Stimulated activated CD4-positive, alpha-beta T cell treated with anti-CD3 and anti-CD28 coated beads, Interleukin-1b, Interleukin-23, amount 100 ng/mL, for 48 hours (primary cell): ENCODE results near the gene PSME2.

Source experiments
- DNase-seq: peaks from one replicate; pipeline ENCODE4 v3.0.0-alpha.2; 2020

Gene PSME2

DNA sequence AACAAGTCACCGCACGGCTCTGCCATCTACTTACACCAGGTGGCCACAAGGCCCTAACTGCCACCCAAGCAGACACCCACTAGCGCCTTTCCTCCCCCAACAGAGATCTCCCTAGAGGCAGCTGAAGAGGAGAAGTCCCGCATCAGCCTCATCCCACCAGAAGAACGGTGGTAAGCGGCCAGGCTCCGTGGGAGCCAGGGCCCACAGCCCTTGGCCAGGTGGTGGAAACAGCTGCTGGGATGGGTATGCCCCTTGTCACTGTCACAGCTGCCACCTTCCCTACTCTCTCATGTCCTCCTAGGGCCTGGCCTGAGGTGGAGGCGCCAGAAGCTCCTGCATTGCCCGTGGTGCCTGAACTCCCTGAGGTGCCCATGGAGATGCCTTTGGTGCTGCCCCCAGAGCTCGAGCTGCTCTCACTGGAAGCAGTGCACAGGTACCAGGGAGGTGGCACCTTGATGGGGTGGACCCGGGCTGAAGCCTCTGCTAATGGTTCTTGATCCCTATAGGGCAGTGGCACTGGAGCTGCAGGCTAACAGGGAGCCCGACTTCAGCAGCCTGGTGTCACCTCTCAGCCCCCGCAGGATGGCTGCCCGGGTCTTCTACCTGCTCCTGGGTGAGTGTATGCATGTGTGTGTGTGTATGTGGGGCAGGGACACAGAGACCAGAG is 33.0 kb upstream of the PSME2 start:
- no peak for DNase-seq

DNA sequence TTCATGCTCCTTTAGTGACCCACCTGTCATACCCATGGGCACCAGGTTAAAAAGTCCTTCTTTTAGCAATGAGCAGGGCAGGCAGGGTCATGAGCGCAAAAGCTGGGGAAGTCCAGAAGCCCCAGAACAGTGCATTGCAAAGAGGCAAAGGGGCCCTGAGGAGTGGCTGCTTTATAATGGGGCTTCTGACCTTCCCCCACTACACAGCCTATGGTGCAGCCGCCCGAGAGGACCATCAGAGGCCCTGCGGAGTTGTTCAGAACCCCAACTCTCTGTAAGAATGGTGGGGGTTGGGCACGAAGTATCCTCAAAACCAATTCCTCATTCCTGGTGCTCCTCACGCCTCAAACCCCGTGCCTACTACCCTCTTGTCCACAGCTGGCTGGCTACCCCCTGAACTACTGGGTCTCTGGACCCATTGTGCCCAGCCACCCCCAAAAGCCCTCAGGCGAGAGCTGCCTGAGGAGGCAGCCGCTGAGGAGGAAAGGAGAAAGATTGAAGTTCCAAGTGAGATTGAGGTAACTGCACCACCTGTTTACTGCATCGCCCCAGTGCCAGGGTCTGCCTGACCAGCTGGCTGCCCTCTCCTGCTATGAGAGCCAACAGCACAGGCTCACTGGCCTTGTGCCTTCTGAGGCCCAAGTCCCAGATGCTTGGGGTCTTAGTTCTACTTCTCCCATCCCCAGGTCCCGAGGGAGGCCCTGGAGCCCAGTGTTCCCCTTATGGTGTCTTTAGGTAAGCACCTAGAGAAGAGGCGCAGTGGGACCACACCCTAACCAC is 32.2 kb upstream of the PSME2 start:
- no peak for DNase-seq

DNA sequence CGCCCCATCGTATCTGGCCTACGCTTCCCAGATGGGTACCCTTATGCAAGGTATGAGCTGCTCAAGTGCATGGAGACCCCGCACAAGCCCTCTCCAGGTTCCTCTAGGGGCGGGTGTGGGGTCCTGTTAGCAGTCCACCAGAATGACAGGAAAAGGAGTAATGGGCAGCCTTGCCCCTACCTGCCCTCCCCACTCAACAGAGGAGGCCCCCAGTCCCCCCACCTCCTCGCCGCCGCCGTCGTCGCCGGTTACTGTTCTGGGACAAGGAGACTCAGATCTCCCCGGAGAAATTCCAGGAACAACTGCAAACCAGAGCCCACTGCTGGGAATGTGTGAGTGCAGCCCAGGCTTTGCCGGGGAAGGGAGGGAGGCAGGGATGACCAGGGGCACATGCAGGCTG is 31.5 kb upstream of the PSME2 start:
- no peak for DNase-seq

DNA sequence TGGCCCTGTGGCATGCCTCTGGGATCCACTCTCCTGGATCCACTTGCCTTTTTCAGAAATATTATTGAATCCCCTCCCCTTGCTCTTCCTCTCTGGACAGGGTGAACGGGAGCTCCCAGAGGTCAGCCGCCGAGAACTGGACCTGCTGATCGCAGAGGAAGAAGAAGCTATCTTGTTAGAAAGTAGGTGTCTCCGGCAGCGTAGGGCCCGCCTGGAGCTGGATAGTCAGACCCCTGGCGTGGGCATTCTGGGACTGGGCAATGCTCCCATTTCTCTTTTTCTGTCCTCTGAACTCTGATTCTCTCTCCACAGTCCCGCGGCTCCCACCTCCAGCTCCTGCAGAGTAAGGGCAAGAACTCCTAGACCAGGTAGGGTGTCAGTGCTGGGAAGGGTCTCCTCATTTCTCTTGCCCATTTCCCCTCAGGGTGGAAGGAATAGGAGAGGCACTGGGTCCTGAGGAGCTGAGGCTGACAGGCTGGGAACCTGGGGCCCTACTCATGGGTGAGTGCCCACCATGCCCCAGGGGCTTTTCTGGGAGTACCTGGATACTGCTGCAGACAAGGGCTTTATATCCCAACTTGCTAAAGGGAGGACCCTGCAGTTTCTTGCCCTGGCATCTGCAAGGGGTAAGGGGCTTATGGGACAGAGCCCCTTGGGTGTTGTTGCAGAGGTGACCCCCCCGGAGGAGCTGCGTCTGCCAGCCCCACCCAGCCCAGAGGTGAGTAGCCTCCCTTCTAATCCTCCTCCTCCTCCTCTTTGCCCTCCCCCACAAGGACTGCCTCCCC is 30.8 kb upstream of the PSME2 start:
- no peak for DNase-seq

DNA sequence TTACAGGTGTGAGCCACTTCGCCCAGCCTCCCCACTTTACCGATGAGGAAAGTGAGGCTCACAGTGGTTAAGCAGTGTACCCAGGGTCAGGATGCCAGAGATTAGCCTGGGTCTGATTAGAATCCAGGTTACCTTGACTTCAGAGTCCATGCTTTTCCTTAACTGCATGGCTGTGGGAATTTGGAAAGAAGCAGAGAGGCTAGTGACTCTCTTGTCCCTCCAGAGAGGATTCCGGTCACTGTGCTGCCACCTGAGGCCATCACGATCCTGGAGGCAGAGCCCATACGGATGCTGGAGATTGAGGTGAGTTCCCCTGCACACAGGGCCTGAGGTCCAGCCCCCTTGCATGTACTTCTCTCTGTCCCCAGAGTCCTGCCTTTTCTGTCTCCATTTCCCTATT is 30.2 kb upstream of the PSME2 start:
- no peak for DNase-seq

DNA sequence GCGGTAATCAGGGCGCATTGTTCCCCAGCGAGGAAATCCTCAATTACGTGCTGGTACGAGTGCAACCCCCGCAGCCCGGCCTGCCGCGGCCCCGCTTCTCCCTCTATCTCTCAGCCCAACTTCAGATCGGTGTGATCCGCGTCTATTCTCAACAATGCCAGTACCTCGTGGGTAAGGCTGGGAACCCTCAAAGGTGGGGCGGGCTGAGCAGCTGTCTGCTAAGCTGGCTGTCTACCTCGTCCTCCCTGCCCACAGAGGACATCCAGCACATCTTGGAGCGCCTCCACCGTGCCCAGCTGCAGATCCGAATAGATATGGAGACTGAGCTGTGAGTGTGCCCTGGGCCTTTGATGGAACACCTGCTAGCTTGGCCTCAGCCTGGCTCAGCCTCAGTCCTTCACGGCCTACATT is 26.5 kb upstream of the PSME2 start:
- DNase-seq = no peak

DNA sequence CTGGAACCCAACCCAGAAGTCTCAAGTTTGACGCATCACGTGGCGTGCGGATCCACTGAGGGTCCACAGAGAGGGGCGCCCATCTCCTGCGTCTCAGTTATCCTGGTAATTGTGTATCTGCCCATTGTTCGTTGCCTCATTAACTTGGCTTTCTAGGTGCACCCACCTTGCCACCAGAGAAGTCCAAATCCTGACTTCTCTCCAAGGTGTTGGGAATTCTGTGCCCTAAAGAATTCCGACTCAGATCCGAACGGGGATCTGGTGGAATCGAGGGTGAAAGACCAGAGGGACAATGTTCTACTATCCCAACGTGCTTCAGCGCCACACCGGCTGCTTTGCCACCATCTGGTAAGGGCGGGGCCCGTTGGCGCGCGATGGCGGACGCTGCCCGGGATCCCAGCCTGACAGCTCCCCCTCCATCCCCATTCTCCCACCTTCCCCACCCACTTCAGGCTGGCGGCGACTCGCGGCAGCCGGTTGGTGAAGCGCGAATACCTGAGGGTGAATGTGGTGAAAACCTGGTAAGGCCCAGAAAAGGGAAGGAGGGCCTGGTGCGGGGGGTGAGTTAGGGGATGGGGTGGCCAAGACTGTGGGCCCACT is 26.0 kb upstream of the PSME2 start:
- no peak for DNase-seq

DNA sequence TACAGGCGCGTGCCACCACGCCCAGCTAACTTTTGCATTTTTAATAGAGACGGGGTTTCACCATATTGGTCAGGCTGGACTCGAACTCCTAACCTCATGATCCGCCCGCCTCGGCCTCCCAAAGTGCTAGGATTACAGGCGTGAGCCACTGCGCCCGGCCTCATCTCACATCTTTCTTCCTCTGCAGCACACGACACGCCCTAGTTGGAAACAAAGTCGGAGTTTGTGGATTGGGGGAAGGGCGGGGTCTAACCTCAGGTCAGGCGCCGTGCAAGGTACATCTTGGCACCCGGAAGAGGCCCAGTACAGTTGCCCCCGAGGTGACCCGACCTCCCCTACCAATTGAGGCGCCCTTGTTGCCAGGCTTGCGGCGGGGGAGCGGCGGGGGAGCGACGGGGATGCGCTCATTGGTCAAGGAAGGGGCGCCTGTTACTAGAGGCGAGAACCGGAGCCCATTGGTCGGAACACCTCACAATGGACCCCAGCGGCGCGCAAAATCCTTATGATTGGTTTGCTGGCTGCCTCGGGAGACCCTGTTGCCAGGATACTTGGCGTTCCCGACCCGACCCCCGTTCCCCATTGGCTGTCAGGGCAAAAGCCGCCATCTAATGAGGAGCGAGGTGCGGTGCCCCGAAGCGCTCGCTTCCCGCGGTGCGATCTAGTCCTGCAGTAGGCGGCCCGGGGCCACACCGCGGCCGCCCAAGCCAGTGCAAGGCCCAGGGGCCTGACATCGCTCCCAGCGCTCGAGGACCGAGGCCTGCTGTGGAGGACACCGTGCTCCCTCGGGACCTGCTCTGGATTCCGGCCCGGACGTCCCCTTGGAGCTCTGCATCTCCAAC is 25.2 kb upstream of the PSME2 start, which contains the start of gene REC8:
Gene REC8, plus strand, starts transcription at position 659 of the 839 bp plus-strand sequence. CDS start 473 bp downstream, outside the sequence.
- DNase-seq = peak; percentile 80

DNA sequence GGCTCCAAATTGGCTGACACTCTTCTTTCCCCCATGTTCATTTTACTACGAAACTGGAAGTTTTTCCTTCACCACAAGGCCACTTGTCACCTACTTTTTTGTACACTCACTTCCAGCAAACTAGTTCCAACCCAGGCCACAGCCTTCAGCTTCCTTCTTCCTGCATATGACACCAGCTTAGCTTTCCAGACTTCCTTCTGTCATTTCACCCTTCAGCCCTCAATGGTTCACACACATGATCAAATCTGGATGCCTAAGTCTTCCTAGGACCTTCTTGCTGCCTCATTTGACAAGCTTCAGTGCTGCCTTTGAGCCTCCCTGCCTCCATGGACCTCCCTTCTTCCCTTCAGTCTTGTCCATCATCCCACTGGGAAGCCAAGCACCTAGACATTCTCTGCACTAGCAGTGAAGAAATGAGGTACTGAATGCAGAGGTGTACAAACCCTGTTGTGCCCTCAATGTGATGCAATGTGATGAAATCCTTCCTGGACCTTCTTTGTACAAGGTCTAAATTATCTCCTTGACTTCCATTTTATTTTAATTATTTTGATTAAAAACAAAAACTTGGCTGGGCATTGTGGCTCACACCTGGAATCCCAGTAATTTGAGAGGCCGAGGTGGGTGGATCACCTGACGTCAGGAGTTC is 21.2 kb upstream of the PSME2 start:
- no peak for DNase-seq

DNA sequence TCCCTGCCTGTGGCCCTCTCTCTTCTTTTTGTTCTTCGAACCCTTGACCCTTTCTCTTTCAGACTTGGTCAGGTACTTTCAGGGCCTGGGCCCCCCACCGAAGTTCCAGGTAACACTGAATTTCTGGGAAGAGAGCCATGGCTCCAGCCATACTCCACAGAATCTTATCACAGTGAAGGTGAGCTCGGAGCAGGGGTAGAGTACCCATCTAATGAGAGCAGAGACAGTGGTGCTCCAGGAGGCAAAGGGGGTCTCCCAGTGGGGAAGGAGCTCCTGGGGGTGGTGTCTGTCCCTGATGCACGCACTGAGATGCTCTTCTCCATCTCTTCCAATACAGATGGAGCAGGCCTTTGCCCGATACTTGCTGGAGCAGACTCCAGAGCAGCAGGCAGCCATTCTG is 19.4 kb upstream of the PSME2 start:
- DNase-seq = no peak

DNA sequence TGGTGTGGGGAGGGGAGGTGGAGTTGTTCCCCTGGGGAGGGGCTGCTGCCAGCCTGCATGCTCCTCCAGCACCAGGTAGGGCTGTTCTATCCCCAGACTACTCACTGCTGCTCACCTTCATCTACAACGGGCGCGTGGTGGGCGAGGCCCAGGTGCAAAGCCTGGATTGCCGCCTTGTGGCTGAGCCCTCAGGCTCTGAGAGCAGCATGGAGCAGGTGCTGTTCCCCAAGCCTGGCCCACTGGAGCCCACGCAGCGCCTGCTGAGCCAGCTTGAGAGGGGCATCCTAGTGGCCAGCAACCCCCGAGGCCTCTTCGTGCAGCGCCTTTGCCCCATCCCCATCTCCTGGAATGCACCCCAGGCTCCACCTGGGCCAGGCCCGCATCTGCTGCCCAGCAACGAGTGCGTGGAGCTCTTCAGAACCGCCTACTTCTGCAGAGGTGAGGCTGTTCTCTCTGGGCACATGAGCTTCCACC is 18.1 kb upstream of the PSME2 start:
- no peak for DNase-seq

DNA sequence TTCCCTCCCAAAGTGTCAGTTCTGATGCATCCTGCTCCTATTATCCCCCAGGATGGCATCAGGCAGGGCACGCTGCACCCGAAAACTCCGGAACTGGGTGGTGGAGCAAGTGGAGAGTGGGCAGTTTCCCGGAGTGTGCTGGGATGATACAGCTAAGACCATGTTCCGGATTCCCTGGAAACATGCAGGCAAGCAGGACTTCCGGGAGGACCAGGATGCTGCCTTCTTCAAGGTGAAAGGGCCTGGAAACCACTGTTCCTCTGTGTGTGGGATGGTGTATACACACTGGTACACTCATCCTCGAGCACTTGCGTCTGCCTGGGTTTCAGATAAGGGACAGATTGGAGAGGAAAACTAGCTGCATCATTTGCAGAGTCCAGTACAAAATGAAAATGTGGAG is 15.7 kb upstream of the PSME2 start:
- DNase-seq = peak; percentile 37

DNA sequence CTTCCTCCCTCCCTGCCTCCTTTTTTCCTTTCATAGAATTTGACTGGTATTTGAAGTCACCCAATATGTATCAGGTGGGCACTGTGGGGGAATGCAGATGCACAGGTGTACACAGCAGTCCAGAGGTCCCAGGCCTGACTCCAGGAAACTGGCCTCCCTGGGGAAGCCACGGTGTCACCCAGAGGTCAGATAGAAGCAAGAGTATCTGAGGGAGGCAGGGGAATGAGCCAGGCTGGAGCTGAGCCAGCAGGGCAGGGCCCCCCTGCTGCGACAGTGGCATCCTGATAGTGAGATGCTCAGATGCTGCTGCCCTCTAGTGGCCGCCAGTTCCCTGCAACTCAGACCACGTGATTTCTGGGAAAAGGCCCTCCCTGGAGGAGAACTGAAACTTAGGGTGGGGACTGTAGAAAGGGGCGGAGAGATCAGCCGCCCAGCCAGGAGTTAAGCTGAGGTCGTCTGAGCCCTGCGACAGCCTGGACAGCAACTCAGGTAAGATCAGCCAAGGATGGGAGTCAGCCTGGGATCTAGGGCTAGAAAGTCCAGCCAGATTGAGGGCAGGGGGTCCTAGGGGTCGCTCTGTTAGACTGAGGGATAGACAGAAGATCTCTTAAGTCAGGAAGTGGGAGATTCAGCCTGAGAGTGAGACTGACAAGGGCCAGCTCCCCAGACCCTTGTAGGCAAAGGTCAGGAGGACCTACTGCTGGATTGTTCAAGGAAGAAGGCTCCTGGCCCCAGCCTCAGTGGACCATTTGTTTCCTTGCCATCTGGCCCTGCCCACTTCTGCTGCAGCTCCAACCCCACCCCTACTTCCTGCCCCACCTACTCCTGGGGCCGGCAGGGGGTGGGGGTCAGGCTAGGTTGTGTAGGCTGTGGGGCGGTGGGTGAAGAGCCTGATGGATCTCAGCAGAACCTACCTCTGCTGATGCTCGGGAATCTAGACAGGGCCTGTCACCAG is 14.7 kb upstream of the PSME2 start, which contains the start of gene IRF9:
Gene IRF9, plus strand, starts transcription at position 416 of the 955 bp plus-strand sequence. CDS start 880 bp downstream, outside the sequence.
- peak; percentile 97 for DNase-seq

DNA sequence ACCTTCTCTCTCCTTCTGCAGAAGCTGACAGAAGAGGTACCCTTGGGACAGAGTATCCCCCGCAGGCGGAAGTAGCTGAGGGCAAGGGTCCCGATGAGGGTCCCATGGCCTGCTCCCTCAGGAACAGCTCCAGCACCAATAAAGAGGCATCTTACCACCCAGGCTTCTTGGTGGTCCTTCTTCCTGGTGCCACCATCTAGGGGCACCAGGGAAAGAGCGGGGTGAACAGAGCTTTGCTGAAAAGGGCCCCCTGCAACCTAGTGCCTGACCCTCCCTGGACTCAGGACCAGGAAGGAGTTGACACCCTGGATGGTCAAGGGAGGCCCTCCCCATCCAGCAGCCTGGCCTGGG is 14.1 kb upstream of the PSME2 start:
- DNase-seq = no peak

DNA sequence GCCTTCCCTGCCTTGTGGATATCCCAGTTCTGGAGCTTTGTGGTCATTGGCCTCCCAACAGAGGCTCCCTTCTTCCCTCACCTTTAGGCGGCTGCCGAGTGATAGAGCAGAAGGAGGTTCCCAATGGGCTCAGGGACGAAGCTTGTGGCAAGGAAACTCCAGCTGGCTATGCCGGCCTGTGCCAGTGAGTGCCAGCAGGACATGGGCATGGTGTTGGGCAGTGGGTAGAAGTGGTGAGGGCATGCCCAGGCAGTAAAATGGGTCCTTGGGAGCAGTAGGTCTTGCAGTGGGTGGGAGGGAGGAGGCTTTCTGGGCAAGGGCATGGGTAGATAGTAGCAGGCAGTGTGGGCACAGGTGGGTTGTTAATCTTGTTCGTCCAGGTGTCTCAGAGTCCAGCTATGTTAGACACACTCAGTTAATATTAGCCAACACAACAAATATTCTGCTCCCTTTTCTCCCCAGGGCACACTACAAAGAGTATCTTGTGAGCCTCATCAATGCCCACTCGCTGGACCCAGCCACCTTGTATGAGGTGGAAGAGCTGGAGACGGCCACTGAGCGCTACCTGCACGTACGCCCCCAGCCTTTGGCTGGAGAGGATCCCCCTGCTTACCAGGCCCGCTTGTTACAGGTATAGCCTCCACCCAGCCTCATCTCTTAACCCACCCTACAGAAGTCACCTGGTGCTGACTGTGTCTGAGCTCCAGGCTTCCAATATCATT is 13.5 kb upstream of the PSME2 start:
- DNase-seq = no peak

DNA sequence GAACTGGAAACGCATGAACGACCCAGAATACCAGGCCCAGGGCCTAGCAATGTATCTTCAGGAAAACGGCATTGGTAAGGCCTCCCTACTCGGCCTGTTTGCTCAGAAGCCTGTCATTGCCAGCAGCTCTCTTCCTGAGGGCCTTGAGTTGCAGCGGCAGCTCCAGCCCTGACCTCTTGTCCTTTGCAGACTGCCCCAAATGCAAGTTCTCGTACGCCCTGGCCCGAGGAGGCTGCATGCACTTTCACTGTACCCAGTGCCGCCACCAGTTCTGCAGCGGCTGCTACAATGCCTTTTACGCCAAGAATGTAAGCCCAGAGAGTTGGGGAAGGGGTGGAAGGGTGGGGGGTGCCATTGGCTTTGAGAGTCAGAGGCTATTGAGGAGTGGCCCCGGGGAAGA is 10.9 kb upstream of the PSME2 start:
- no peak for DNase-seq

DNA sequence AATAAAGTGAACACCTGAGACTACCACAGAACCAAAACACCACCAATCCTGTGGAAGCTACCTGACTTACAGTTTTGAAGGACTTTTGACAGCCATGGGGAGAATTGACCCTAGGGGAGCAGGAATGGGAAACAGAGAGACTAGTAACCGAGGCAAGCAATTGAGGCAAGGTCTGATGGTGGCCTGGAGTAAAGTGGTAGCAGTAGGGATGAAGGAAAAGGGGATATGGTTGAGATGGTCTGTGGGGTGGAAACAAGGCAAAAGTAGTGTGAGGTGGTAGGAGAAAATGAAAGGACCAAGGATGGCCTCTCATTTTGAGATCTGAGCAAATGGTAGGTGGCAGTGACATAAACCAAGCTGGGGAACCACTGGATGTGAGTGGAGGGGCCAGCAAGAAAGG is 10.4 kb upstream of the PSME2 start:
- no peak for DNase-seq

DNA sequence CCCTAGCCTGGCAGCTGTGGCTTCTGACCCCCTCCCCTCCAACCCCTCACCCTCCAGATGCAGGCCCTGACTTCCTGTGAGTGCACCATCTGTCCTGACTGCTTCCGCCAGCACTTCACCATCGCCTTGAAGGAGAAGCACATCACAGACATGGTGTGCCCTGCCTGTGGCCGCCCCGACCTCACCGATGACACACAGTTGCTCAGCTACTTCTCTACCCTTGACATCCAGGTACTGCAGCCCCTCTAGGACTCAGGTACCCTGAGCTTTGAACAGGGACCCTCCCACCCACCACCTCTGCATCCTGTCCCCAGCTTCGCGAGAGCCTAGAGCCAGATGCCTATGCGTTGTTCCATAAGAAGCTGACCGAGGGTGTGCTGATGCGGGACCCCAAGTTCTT is 8.7 kb upstream of the PSME2 start:
- DNase-seq = no peak

DNA sequence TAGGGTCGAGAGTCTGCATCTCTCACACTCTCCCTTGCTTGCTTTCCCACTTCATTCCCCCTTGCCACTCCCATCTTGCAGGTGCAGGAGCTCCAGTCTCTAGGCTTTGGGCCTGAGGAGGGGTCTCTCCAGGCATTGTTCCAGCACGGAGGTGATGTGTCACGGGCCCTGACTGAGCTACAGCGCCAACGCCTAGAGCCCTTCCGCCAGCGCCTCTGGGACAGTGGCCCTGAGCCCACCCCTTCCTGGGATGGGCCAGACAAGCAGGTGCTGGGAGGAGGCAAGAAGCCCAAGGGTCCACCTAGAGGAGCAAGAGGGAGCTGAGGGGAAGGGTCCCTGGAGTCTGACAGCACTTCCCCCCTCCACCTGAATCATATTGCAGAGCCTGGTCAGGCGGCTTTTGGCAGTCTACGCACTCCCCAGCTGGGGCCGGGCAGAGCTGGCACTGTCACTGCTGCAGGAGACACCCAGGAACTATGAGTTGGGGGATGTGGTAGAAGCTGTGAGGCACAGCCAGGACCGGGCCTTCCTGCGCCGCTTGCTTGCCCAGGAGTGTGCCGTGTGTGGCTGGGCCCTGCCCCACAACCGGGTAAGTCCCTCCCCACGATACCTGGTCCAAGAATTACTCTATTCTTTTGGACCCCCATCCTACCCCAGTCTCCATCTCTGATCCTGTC is 5.1 kb upstream of the PSME2 start:
- DNase-seq = no peak
